ENCODE results near the gene TJP2.

TJP2 gene

DNA sequence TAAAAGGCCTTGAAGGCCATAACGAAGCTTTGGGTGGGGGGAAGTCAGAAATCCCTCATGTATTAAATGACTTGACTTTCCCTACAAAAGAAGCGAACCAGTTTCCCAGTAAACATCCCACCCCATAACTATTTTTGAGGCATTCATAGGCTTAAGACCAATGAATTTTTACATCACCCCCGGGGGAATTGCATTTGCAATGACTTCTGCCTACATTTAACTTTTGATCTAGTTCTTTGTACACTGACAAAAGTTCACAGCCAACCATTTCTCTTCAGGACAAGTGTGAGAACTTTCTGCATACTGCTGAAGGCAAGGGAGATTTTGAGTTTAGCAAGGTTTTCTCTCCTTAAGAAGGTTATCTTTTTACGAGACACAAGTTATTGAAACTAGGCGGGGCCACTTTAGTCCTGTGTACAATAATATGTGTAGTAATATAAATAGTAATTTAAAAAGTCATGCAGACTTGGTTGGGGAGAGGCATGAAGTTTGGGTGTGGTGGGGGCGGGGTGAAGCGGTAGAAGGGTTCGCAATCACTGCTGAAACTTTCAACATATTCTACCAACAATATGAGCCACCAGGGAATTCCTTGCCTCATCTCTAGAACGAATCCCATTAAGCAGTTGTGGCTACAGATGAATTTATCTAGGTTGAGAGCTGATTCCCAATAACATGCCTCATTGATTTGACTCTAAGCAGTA lies 2.5 kb downstream of the TJP2 start:
- no peaks in the 10 kb centered on the region for H3K27me3 ChIP-seq (ENCODE audit: control insufficient read depth in 1 of 2, insufficient read depth in 2 of 2, low read length in 2 of 2)
- H3K9ac ChIP-seq (ENCODE audit: low read length in 2 of 2) = no peak overlapping the region
- no peaks in the 10 kb centered on the region for H3K36me3 ChIP-seq (ENCODE audit: control insufficient read depth in 2 of 2, insufficient read depth in 2 of 2, low read length in 2 of 2)
- H3K9me3 ChIP-seq (ENCODE audit: control insufficient read depth in 2 of 2, low read length in 2 of 2) = no peaks in the 10 kb centered on the region
- peaks cover 46% of the 10 kb centered on the region for H3K4me1 ChIP-seq (ENCODE audit: control insufficient read depth, insufficient read depth, low read length)
- peak overlapping the region in 1 of 2 donors; percentile 96 for H3K4me3 ChIP-seq (ENCODE audit: low read length in 2 of 2)
- H3K27ac ChIP-seq (ENCODE audit: low read length) = peak overlapping the region; percentile 87

DNA sequence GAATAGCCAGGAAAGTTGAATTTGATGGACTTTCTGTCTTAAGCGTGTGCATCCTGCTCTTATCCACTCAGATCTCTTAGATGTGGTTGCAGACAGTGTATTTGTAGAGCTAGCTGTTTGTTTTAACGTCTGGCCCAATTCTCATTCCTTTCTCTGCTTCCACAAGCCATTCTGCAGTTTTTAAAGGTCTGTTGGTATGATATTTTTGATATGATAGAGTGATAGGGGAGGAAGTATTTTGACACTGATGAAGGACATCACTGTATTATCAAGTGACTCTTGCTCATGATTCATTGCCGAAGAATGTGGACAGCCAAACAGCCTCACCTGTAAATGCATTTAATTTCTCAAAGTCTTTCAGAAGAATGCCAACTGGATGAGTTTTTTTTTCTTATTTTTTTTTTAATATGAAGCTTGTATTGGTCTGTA lies 4.5 kb downstream of the TJP2 start:
- peaks cover 46% of the 10 kb centered on the region for H3K4me1 ChIP-seq (ENCODE audit: control insufficient read depth, insufficient read depth, low read length)
- H3K27me3 ChIP-seq (ENCODE audit: control insufficient read depth in 1 of 2, insufficient read depth in 2 of 2, low read length in 2 of 2) = no peaks in the 10 kb centered on the region
- H3K36me3 ChIP-seq (ENCODE audit: control insufficient read depth in 2 of 2, insufficient read depth in 2 of 2, low read length in 2 of 2) = no peaks in the 10 kb centered on the region
- no peak overlapping the region for H3K4me3 ChIP-seq (ENCODE audit: low read length in 2 of 2)
- H3K27ac ChIP-seq (ENCODE audit: low read length) = peak overlapping the region; percentile 2
- H3K9ac ChIP-seq (ENCODE audit: low read length in 2 of 2) = no peak overlapping the region
- no peaks in the 10 kb centered on the region for H3K9me3 ChIP-seq (ENCODE audit: control insufficient read depth in 2 of 2, low read length in 2 of 2)

DNA sequence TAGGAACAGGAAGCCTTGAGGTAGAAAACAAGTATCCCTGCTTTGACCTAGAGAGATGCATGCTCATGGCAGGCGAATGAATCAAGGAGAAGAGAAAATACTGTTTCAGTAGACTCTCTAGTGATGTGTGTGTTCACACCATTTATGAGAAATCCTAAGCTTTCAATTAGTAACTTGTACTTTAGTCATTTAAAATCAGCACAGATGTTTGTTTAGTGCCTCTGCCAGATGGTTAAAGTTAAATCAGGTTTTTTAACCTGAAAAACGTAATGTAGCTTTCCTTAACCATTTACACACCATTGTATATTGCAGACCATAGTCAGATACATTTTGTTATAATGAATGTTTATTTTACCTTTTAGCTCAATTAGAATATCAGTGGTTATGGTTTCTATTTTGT lies 5.0 kb downstream of the TJP2 start:
- no peaks in the 10 kb centered on the region for H3K36me3 ChIP-seq (ENCODE audit: control insufficient read depth in 2 of 2, insufficient read depth in 2 of 2, low read length in 2 of 2)
- no peak overlapping the region for H3K27ac ChIP-seq (ENCODE audit: low read length)
- no peak overlapping the region for H3K9ac ChIP-seq (ENCODE audit: low read length in 2 of 2)
- no peak overlapping the region for H3K4me3 ChIP-seq (ENCODE audit: low read length in 2 of 2)
- peaks cover 46% of the 10 kb centered on the region for H3K4me1 ChIP-seq (ENCODE audit: control insufficient read depth, insufficient read depth, low read length)
- no peaks in the 10 kb centered on the region for H3K9me3 ChIP-seq (ENCODE audit: control insufficient read depth in 2 of 2, low read length in 2 of 2)
- H3K27me3 ChIP-seq (ENCODE audit: control insufficient read depth in 1 of 2, insufficient read depth in 2 of 2, low read length in 2 of 2) = no peaks in the 10 kb centered on the region

DNA sequence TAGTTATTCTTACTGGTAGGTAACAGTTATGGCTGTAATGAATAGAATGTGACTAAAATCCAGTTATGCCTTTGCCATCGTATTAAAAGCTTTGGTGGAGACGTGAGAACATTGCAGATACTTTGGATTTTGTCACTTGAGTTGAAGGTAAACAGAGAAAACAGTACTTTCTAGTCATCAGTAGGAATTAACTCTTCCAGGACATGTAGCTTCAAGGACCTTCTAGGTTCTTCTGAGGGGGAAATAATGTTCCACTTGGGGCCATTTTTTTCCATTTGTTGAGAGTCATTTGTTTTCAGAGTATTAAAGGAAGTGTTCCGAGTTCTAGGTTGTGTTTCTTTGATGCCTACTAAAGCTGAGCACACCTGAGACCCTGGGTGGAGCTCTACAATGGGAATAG lies 6.1 kb downstream of the TJP2 start:
- Histone ChIP-seq H3K9ac (ENCODE audit: low read length in 2 of 2) (no peak overlapping the region), H3K4me1 (ENCODE audit: control insufficient read depth, insufficient read depth, low read length) (peaks cover 47% of the 10 kb centered on the region), H3K36me3 (ENCODE audit: control insufficient read depth in 2 of 2, insufficient read depth in 2 of 2, low read length in 2 of 2) (no peaks in the 10 kb centered on the region), H3K4me3 (ENCODE audit: low read length in 2 of 2) (no peak overlapping the region), H3K9me3 (ENCODE audit: control insufficient read depth in 2 of 2, low read length in 2 of 2) (no peaks in the 10 kb centered on the region), H3K27me3 (ENCODE audit: control insufficient read depth in 1 of 2, insufficient read depth in 2 of 2, low read length in 2 of 2) (no peaks in the 10 kb centered on the region), H3K27ac (ENCODE audit: low read length) (peak overlapping the region; percentile 85)

- H3K9ac ChIP-seq (ENCODE audit: low read length in 2 of 2) = no peak overlapping the region
- H3K9me3 ChIP-seq (ENCODE audit: control insufficient read depth in 2 of 2, low read length in 2 of 2) = no peaks in the 10 kb centered on the region
These were observed 6.6 kb downstream of the TJP2 start for GRCh38 chr9:69180670-69181069.

DNA sequence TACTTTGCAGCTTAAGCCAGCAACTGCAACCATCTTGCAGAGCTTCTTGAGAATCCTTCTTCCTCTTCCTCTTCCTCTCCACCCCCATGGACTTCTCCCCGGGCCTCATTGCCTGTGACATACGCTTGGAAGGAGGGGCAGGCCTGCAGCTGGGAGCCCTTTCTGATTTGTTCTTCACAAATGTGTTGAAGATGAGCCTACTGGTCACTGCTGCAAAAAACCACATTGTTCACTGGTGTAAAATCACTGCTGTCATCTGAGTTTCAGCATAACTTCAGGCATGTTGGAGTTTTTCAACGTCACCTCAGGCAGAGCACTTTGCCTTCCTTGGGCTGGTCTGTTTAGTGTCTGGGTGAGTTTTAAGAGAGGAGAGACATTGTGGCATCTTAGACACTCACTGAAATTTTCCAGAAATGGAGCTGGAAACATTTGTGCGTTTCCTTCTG lies 7.9 kb downstream of the TJP2 start:
- Histone ChIP-seq H3K36me3 (ENCODE audit: control insufficient read depth in 2 of 2, insufficient read depth in 2 of 2, low read length in 2 of 2) (no peaks in the 10 kb centered on the region), H3K4me3 (ENCODE audit: low read length in 2 of 2) (peak overlapping the region in 1 of 2 donors; percentile 47), H3K4me1 (ENCODE audit: control insufficient read depth, insufficient read depth, low read length) (peaks cover 43% of the 10 kb centered on the region), H3K27me3 (ENCODE audit: control insufficient read depth in 1 of 2, insufficient read depth in 2 of 2, low read length in 2 of 2) (no peaks in the 10 kb centered on the region), H3K27ac (ENCODE audit: low read length) (peak overlapping the region; percentile 85), H3K9ac (ENCODE audit: low read length in 2 of 2) (peak overlapping the region in 1 of 2 donors; percentile 32), H3K9me3 (ENCODE audit: control insufficient read depth in 2 of 2, low read length in 2 of 2) (no peaks in the 10 kb centered on the region)

More at GRCh38 chr9:69180670-69181069, 6.6 kb downstream of the TJP2 start:
- Histone ChIP-seq H3K4me1 (ENCODE audit: control insufficient read depth, insufficient read depth, low read length) (peaks cover 43% of the 10 kb centered on the region), H3K27me3 (ENCODE audit: control insufficient read depth in 1 of 2, insufficient read depth in 2 of 2, low read length in 2 of 2) (no peaks in the 10 kb centered on the region), H3K27ac (ENCODE audit: low read length) (peak overlapping the region; percentile 85), H3K36me3 (ENCODE audit: control insufficient read depth in 2 of 2, insufficient read depth in 2 of 2, low read length in 2 of 2) (no peaks in the 10 kb centered on the region), H3K4me3 (ENCODE audit: low read length in 2 of 2) (no peak overlapping the region)

DNA sequence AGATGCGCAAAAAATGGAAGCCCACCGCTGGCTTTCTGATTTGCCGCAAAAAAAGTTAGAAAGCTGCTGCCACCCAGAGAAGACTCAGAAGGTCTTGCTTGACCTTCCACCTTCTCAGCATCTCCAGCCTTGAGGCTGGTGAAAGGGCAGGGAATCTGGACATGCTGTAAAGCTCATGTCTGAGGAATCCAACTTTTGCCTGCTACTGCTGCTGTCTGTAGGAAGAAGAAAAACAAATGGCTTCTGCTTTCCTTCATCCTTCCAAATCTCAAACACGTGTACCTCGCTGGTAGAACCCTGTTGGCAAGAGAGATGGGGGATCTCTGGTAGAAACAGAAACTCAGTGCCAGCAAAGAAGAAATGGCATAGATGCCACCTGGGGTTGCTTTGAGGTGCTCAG lies 10.2 kb downstream of the TJP2 start:
- peak overlapping the region; percentile 60 for H3K27ac ChIP-seq (ENCODE audit: low read length)
- H3K4me1 ChIP-seq (ENCODE audit: control insufficient read depth, insufficient read depth, low read length) = peaks cover 47% of the 10 kb centered on the region
- H3K27me3 ChIP-seq (ENCODE audit: control insufficient read depth in 1 of 2, insufficient read depth in 2 of 2, low read length in 2 of 2) = no peaks in the 10 kb centered on the region
- H3K9me3 ChIP-seq (ENCODE audit: control insufficient read depth in 2 of 2, low read length in 2 of 2) = no peaks in the 10 kb centered on the region
- H3K9ac ChIP-seq (ENCODE audit: low read length in 2 of 2) = peak overlapping the region in 1 of 2 donors; percentile 35
- H3K36me3 ChIP-seq (ENCODE audit: control insufficient read depth in 2 of 2, insufficient read depth in 2 of 2, low read length in 2 of 2) = no peaks in the 10 kb centered on the region
- H3K4me3 ChIP-seq (ENCODE audit: low read length in 2 of 2) = no peak overlapping the region

DNA sequence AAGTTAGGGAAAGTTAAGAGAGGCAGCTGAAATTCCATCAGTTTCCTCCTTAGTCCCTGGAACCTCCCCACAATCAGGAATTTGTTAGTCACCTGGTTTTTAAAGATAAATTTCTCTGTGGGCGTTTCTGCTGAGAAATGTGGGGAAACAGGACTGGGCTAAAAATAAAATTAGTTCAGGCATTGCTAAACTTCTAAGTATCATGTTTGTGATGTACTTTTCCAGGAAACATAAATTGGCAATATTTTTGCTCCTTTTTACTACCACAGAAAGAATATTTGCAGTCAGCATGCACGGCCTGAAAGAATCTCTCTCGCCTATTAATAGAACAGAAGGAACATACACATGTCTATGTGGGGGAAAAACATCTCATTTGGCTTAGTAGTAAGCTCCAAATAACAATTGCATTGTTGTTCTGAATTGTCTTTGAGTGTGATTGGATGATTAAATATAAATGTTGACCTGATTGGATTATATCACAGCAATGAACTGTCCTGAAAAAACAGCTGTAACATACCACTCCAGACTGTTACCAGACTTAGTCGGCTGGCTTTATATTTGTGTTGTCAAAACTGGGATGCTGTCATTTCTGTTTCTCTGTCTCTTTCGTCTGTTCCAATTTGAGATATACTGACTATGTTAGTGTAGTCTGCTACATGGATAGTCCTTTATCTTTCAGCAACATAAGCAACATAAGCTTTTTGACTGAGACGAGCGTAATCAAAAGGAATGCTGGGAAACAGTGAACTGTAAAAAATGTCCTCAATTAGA lies 12.9 kb downstream of the TJP2 start:
- H3K27me3 ChIP-seq (ENCODE audit: control insufficient read depth in 1 of 2, insufficient read depth in 2 of 2, low read length in 2 of 2) = no peaks in the 10 kb centered on the region
- H3K9me3 ChIP-seq (ENCODE audit: control insufficient read depth in 2 of 2, low read length in 2 of 2) = no peaks in the 10 kb centered on the region
- peaks cover 40% of the 10 kb centered on the region for H3K4me1 ChIP-seq (ENCODE audit: control insufficient read depth, insufficient read depth, low read length)
- H3K27ac ChIP-seq (ENCODE audit: low read length) = peak overlapping the region; percentile 18
- H3K4me3 ChIP-seq (ENCODE audit: low read length in 2 of 2) = peak overlapping the region; percentile 21 to 30
- no peaks in the 10 kb centered on the region for H3K36me3 ChIP-seq (ENCODE audit: control insufficient read depth in 2 of 2, insufficient read depth in 2 of 2, low read length in 2 of 2)
- H3K9ac ChIP-seq (ENCODE audit: low read length in 2 of 2) = peak overlapping the region in 1 of 2 donors; percentile 8

GRCh38 chr9:69188975-69189374 lies 14.9 kb downstream of the TJP2 start:
- Histone ChIP-seq H3K9ac (ENCODE audit: low read length in 2 of 2) (no peak overlapping the region), H3K4me1 (ENCODE audit: control insufficient read depth, insufficient read depth, low read length) (peaks cover 43% of the 10 kb centered on the region), H3K27me3 (ENCODE audit: control insufficient read depth in 1 of 2, insufficient read depth in 2 of 2, low read length in 2 of 2) (no peaks in the 10 kb centered on the region), H3K9me3 (ENCODE audit: control insufficient read depth in 2 of 2, low read length in 2 of 2) (no peaks in the 10 kb centered on the region), H3K27ac (ENCODE audit: low read length) (peak overlapping the region; percentile 6), H3K36me3 (ENCODE audit: control insufficient read depth in 2 of 2, insufficient read depth in 2 of 2, low read length in 2 of 2) (no peaks in the 10 kb centered on the region), H3K4me3 (ENCODE audit: low read length in 2 of 2) (no peak overlapping the region)

GRCh38 chr9:69190086-69190862 lies 16.2 kb downstream of the TJP2 start:
- Histone ChIP-seq H3K9ac (ENCODE audit: low read length in 2 of 2) (no peak overlapping the region), H3K9me3 (ENCODE audit: control insufficient read depth in 2 of 2, low read length in 2 of 2) (no peaks in the 10 kb centered on the region), H3K27ac (ENCODE audit: low read length) (no peak overlapping the region), H3K4me3 (ENCODE audit: low read length in 2 of 2) (no peak overlapping the region), H3K4me1 (ENCODE audit: control insufficient read depth, insufficient read depth, low read length) (peaks cover 42% of the 10 kb centered on the region), H3K27me3 (ENCODE audit: control insufficient read depth in 1 of 2, insufficient read depth in 2 of 2, low read length in 2 of 2) (no peaks in the 10 kb centered on the region), H3K36me3 (ENCODE audit: control insufficient read depth in 2 of 2, insufficient read depth in 2 of 2, low read length in 2 of 2) (no peaks in the 10 kb centered on the region)

All from stomach smooth muscle (tissue), 2 donors.